ENCODE data around the gene SEPTIN5.

Gene SEPTIN5

GRCh38 chr22:19714312-19715187 lies at the start of gene SEPTIN5:
TSS of gene SEPTIN5 (plus strand) at chr22:19714503. CDS start at chr22:19714589, 86 bp downstream.
- DNase-seq: peak; percentile 59
- no peak within 1 kb of the TSS for H3K27ac Mint-ChIP-seq
- no peaks in the 10 kb centered on the region for H3K36me3 Mint-ChIP-seq (ENCODE audit: low read depth)
- peak within 1 kb of the TSS; percentile 80 for H3K4me3 Mint-ChIP-seq
- H3K27me3 Mint-ChIP-seq (ENCODE audit: low read depth, poor library complexity): peaks cover 66% of the 10 kb centered on the region
- H3K4me1 Mint-ChIP-seq: peaks cover 15% of the 10 kb centered on the region
- H3K9me3 Mint-ChIP-seq: no peaks in the 10 kb centered on the region
- no peak for TF ChIP-seq CTCF (IDR thresholded peaks at IDR 0.05)

- Mint-ChIP-seq H3K27ac (peak overlapping the region; percentile 66), H3K4me1 (peaks cover 36% of the 10 kb centered on the region), H3K9me3 (no peaks in the 10 kb centered on the region), H3K27me3 (ENCODE audit: low read depth, poor library complexity) (peaks cover 28% of the 10 kb centered on the region), H3K4me3 (peak overlapping the region; percentile 4), H3K36me3 (ENCODE audit: low read depth) (no peaks in the 10 kb centered on the region)
- DNase-seq: no peak
- TF ChIP-seq CTCF (IDR thresholded peaks at IDR 0.05): no peak
Measured at GRCh38 chr22:19664951-19665783, 49.1 kb upstream of the SEPTIN5 start.

- no peak overlapping the region for H3K4me3 Mint-ChIP-seq
- H3K9me3 Mint-ChIP-seq: no peaks in the 10 kb centered on the region
- H3K27me3 Mint-ChIP-seq (ENCODE audit: low read depth, poor library complexity): peaks cover 23% of the 10 kb centered on the region
- no peak overlapping the region for H3K27ac Mint-ChIP-seq
- H3K36me3 Mint-ChIP-seq (ENCODE audit: low read depth): no peaks in the 10 kb centered on the region
- peaks cover 36% of the 10 kb centered on the region for H3K4me1 Mint-ChIP-seq
- no peak for DNase-seq
- TF ChIP-seq CTCF (IDR thresholded peaks at IDR 0.05): no peak
Measured at GRCh38 chr22:19665784-19666672, 48.3 kb upstream of the SEPTIN5 start.

- Mint-ChIP-seq H3K27ac (peak overlapping the region; percentile 29), H3K4me3 (no peak overlapping the region), H3K36me3 (ENCODE audit: low read depth) (no peaks in the 10 kb centered on the region), H3K27me3 (ENCODE audit: low read depth, poor library complexity) (peaks cover 25% of the 10 kb centered on the region), H3K9me3 (peaks cover 6% of the 10 kb centered on the region), H3K4me1 (peaks cover 36% of the 10 kb centered on the region)
- TF ChIP-seq CTCF (IDR thresholded peaks at IDR 0.05): no peak
- no peak for DNase-seq
Measured at GRCh38 chr22:19666673-19667593, 47.4 kb upstream of the SEPTIN5 start.

Measured in nephron progenitor cell (in vitro differentiated cells).